Measurements from ENCODE around the gene ARHGEF10L.

ARHGEF10L gene

DNA sequence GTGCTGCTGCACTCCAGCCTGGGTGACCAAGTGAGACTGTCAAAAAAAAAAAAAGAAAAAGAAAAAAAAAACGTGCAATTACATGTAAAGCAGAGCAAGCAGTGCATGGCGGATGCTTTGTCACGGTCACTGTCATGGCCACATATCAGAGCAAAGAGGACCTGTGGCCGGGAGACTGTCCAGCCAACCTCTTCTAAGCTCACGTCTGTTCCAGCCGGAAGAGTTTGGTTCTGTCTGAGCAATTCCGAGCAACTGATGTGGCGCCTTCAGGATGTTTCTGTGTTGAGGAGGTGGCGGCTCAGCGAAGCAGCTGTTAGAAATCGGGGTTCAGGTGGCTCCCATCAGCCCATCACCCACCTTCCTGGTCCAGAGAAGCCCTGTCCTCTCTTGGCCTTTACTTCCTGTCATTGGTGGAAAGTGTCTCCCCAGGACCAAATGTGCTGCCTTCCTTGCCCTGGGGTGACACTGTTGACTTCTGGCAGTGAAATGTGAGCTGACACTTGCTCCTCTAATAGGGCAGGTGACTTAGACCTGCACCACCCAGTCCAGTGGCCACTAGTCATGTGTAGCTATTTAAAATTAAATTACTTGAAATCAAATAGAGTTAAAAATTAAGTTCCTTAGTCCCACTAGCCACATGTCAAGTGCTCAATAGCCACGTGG is 59.9 kb downstream of the ARHGEF10L start:
- Histone ChIP-seq H3K23ac (ENCODE audit: low read length in 2 of 2) (no peak overlapping the region), H2BK120ac (ENCODE audit: low read depth, low read length) (no peak overlapping the region), H3K4me2 (ENCODE audit: low read length, poor library complexity, severe bottlenecking) (no peak overlapping the region), H3K27ac (ENCODE audit: low read length, poor library complexity, severe bottlenecking) (no peak overlapping the region), H3K4me1 (ENCODE audit: control insufficient read depth, insufficient read depth, low read depth, low read length) (peaks cover 19% of the 10 kb centered on the region), H2AK5ac (ENCODE audit: low read length, severe bottlenecking) (no peak overlapping the region), H2BK12ac (ENCODE audit: low read length in 2 of 2) (no peak overlapping the region), H2BK5ac (ENCODE audit: low read depth, low read length, poor library complexity, severe bottlenecking) (no peak overlapping the region), H3K9ac (ENCODE audit: low read length) (no peak overlapping the region), H3K36me3 (ENCODE audit: control insufficient read depth in 1 of 2, insufficient read depth in 2 of 2, low read depth in 1 of 2, low read length in 2 of 2) (peaks cover 22 to 34% of the 10 kb centered on the region in 2 experiments), H3K18ac (ENCODE audit: low read depth in 1 of 2, low read length in 2 of 2) (no peak overlapping the region), H4K91ac (ENCODE audit: low read length) (no peak overlapping the region), H3K79me1 (replicated peaks; ENCODE audit: low read length, poor library complexity, severe bottlenecking) (peaks cover 14% of the 10 kb centered on the region), H2AFZ (ENCODE audit: low read depth, low read length) (no peak overlapping the region), H3K14ac (ENCODE audit: low read length in 2 of 2) (no peak overlapping the region), H3K27me3 (ENCODE audit: control insufficient read depth in 1 of 2, insufficient read depth in 1 of 2, low read length in 2 of 2) (no peaks in the 10 kb centered on the region), H3K4ac (ENCODE audit: low read depth in 1 of 2, low read length in 2 of 2) (no peak overlapping the region), H3K9me3 (ENCODE audit: control insufficient read depth, low read length) (no peaks in the 10 kb centered on the region), H3K4me3 (ENCODE audit: insufficient read depth in 1 of 2, low read depth in 1 of 2, low read length in 2 of 2) (no peak overlapping the region), H2BK15ac (ENCODE audit: low read depth, poor library complexity, severe bottlenecking) (no peak overlapping the region), H4K8ac (ENCODE audit: low read length) (no peak overlapping the region)
- DNase-seq: no peak
- WGBS: 92% methylated on average over 12 of the region's 12 CpGs

DNA sequence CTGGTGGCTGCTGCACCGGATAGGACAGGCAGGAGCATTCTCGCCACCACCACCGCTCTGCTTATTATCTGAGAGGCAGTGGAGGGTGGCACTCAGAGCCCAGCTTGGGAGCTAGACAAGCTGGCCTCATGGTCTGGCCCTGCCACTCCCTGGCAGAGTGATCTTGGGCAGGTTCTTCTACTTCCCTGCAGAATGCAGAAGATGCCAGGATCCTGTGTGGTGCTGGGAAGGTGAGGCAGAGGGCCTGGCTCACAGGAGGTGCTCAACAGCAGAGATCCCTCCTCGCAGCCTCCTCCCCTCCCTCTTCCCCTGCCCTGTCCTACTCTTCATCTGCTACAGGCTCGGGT is 60.4 kb downstream of the ARHGEF10L start:
- Histone ChIP-seq H3K27ac (ENCODE audit: low read length, poor library complexity, severe bottlenecking) (no peak overlapping the region), H3K4ac (ENCODE audit: low read depth in 1 of 2, low read length in 2 of 2) (no peak overlapping the region), H3K14ac (ENCODE audit: low read length in 2 of 2) (no peak overlapping the region), H3K4me1 (ENCODE audit: control insufficient read depth, insufficient read depth, low read depth, low read length) (peaks cover 19% of the 10 kb centered on the region), H3K23ac (ENCODE audit: low read length in 2 of 2) (no peak overlapping the region), H3K4me3 (ENCODE audit: insufficient read depth in 1 of 2, low read depth in 1 of 2, low read length in 2 of 2) (no peak overlapping the region), H4K91ac (ENCODE audit: low read length) (no peak overlapping the region), H2BK5ac (ENCODE audit: low read depth, low read length, poor library complexity, severe bottlenecking) (no peak overlapping the region), H3K79me1 (replicated peaks; ENCODE audit: low read length, poor library complexity, severe bottlenecking) (peaks cover 14% of the 10 kb centered on the region), H2AFZ (ENCODE audit: low read depth, low read length) (no peak overlapping the region), H2BK120ac (ENCODE audit: low read depth, low read length) (no peak overlapping the region), H3K4me2 (ENCODE audit: low read length, poor library complexity, severe bottlenecking) (no peak overlapping the region), H3K36me3 (ENCODE audit: control insufficient read depth in 1 of 2, insufficient read depth in 2 of 2, low read depth in 1 of 2, low read length in 2 of 2) (peaks cover 27 to 38% of the 10 kb centered on the region in 2 experiments), H2BK15ac (ENCODE audit: low read depth, poor library complexity, severe bottlenecking) (no peak overlapping the region), H4K8ac (ENCODE audit: low read length) (no peak overlapping the region), H2AK5ac (ENCODE audit: low read length, severe bottlenecking) (no peak overlapping the region), H3K9ac (ENCODE audit: low read length) (no peak overlapping the region), H3K9me3 (ENCODE audit: control insufficient read depth, low read length) (no peaks in the 10 kb centered on the region), H2BK12ac (ENCODE audit: low read length in 2 of 2) (no peak overlapping the region), H3K18ac (ENCODE audit: low read depth in 1 of 2, low read length in 2 of 2) (no peak overlapping the region), H3K27me3 (ENCODE audit: control insufficient read depth in 1 of 2, insufficient read depth in 1 of 2, low read length in 2 of 2) (no peaks in the 10 kb centered on the region)
- no peak for DNase-seq
- 98% methylated on average over 4 of the region's 5 CpGs for WGBS

DNA sequence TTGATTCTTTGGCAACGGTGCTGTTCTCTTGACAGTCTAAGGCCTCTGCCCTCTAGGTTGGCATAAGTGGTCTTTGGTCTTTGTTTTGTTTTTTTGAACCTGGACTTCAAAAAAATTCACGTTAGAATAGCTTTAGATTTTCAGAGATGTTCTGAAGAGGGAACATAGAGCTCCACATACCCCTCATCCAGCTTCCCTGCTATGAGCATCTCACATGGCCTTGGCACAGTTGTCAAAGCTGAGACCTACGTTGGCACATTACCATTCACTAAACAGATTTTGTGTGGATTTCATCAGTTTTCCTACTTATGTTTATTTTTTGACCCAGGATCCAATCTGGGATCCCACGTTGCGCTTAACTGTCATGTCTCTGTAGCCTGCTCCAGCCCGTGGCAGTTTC is 60.8 kb downstream of the ARHGEF10L start:
- 93% methylated on average over 6 of the region's 6 CpGs for WGBS
- Histone ChIP-seq H3K9me3 (ENCODE audit: control insufficient read depth, low read length) (no peaks in the 10 kb centered on the region), H2BK5ac (ENCODE audit: low read depth, low read length, poor library complexity, severe bottlenecking) (no peak overlapping the region), H3K9ac (ENCODE audit: low read length) (no peak overlapping the region), H2BK12ac (ENCODE audit: low read length in 2 of 2) (no peak overlapping the region), H2AK5ac (ENCODE audit: low read length, severe bottlenecking) (no peak overlapping the region), H3K23ac (ENCODE audit: low read length in 2 of 2) (no peak overlapping the region), H3K27me3 (ENCODE audit: control insufficient read depth in 1 of 2, insufficient read depth in 1 of 2, low read length in 2 of 2) (no peaks in the 10 kb centered on the region), H3K4ac (ENCODE audit: low read depth in 1 of 2, low read length in 2 of 2) (no peak overlapping the region), H2BK120ac (ENCODE audit: low read depth, low read length) (no peak overlapping the region), H3K4me1 (ENCODE audit: control insufficient read depth, insufficient read depth, low read depth, low read length) (peaks cover 17% of the 10 kb centered on the region), H2AFZ (ENCODE audit: low read depth, low read length) (no peak overlapping the region), H3K4me3 (ENCODE audit: insufficient read depth in 1 of 2, low read depth in 1 of 2, low read length in 2 of 2) (no peak overlapping the region), H4K8ac (ENCODE audit: low read length) (no peak overlapping the region), H4K91ac (ENCODE audit: low read length) (no peak overlapping the region), H3K18ac (ENCODE audit: low read depth in 1 of 2, low read length in 2 of 2) (no peak overlapping the region), H2BK15ac (ENCODE audit: low read depth, poor library complexity, severe bottlenecking) (no peak overlapping the region), H3K4me2 (ENCODE audit: low read length, poor library complexity, severe bottlenecking) (no peak overlapping the region), H3K36me3 (ENCODE audit: control insufficient read depth in 1 of 2, insufficient read depth in 2 of 2, low read depth in 1 of 2, low read length in 2 of 2) (peaks cover 30 to 42% of the 10 kb centered on the region in 2 experiments), H3K27ac (ENCODE audit: low read length, poor library complexity, severe bottlenecking) (no peak overlapping the region), H3K14ac (ENCODE audit: low read length in 2 of 2) (no peak overlapping the region), H3K79me1 (replicated peaks; ENCODE audit: low read length, poor library complexity, severe bottlenecking) (peaks cover 14% of the 10 kb centered on the region)
- no peak for DNase-seq

DNA sequence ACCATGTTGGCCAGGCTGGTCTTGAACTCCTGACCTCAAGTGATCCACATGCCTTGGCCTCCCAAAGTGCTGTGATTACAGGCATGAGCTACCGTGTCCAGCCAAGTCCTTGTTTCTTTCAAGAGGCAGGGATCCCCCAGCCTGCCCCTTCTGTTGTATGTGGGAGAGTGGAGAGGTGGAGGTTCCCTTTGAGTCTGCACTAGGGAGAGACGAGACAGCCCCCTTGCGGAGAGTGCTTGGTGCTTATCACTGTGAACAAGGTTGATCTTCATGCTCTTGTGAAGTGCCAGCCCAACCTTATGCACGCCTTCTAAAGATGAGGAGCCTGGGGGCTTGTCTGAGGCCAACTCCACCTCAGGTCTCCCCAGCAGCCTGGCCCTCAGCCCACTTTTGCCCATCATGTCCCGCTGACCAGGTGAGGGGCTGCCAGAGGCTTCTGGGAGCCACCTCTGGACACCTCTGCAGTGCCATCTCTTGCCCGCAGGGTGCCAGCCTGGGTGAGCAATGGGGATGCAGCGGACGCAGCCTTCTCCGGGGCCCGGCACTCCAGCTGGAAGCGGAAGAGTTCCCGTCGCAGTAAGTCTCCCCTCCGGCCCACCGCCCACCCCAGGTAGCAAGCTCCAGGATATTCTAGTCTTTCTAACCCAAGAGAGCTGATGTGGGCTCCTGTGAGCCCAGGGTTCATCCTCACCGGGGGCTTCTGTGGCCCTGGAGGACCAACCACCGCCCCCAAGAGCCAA is 62.3 kb downstream of the ARHGEF10L start:
- WGBS: 91% methylated on average over 17 of the region's 17 CpGs
- H3K4me1 ChIP-seq (ENCODE audit: control insufficient read depth, insufficient read depth, low read depth, low read length): peaks cover 12% of the 10 kb centered on the region
- H3K79me1 ChIP-seq (replicated peaks; ENCODE audit: low read length, poor library complexity, severe bottlenecking): peaks cover 6% of the 10 kb centered on the region
- H2BK5ac ChIP-seq (ENCODE audit: low read depth, low read length, poor library complexity, severe bottlenecking): no peak overlapping the region
- peaks cover 30 to 40% of the 10 kb centered on the region in 2 experiments for H3K36me3 ChIP-seq (ENCODE audit: control insufficient read depth in 1 of 2, insufficient read depth in 2 of 2, low read depth in 1 of 2, low read length in 2 of 2)
- H3K9ac ChIP-seq (ENCODE audit: low read length): no peak overlapping the region
- H4K8ac ChIP-seq (ENCODE audit: low read length): no peak overlapping the region
- no peak overlapping the region for H3K27ac ChIP-seq (ENCODE audit: low read length, poor library complexity, severe bottlenecking)
- H3K4me3 ChIP-seq (ENCODE audit: insufficient read depth in 1 of 2, low read depth in 1 of 2, low read length in 2 of 2): no peak overlapping the region
- H3K4ac ChIP-seq (ENCODE audit: low read depth in 1 of 2, low read length in 2 of 2): no peak overlapping the region
- no peak overlapping the region for H3K14ac ChIP-seq (ENCODE audit: low read length in 2 of 2)
- H2AFZ ChIP-seq (ENCODE audit: low read depth, low read length): no peak overlapping the region
- no peaks in the 10 kb centered on the region for H3K27me3 ChIP-seq (ENCODE audit: control insufficient read depth in 1 of 2, insufficient read depth in 1 of 2, low read length in 2 of 2)
- H3K23ac ChIP-seq (ENCODE audit: low read length in 2 of 2): no peak overlapping the region
- H2BK120ac ChIP-seq (ENCODE audit: low read depth, low read length): no peak overlapping the region
- no peak overlapping the region for H2BK12ac ChIP-seq (ENCODE audit: low read length in 2 of 2)
- no peak overlapping the region for H2AK5ac ChIP-seq (ENCODE audit: low read length, severe bottlenecking)
- no peak for DNase-seq
- no peak overlapping the region for H2BK15ac ChIP-seq (ENCODE audit: low read depth, poor library complexity, severe bottlenecking)
- no peak overlapping the region for H4K91ac ChIP-seq (ENCODE audit: low read length)
- no peak overlapping the region for H3K4me2 ChIP-seq (ENCODE audit: low read length, poor library complexity, severe bottlenecking)
- no peak overlapping the region for H3K18ac ChIP-seq (ENCODE audit: low read depth in 1 of 2, low read length in 2 of 2)
- no peaks in the 10 kb centered on the region for H3K9me3 ChIP-seq (ENCODE audit: control insufficient read depth, low read length)
